Omental fat pad (tissue), 4 donors: ENCODE results near the gene OR10K2. TPM values are rescaled to one million over a fixed set of nuclear protein-coding genes. Genes with fewer than 3 reads are reported as not detected.

Source experiments
- ATAC-seq: fragments of 150-250 bp; one replicate; pipeline ENCODE4 v1.9.1; 2016; ENCODE audit warnings: mild to moderate bottlenecking, moderate library complexity; ENCODE audit not compliant: low FRiP score
- DNase-seq: peaks from one replicate; pipeline ENCODE4 v3.0.0-alpha.2; 2019; ENCODE audit warnings: low spot score
- total RNA-seq, 4 donors: library from RNA; depleted of rRNA; stranded (reverse); fragments of >200 nt; gene quantifications; one replicate each; pipeline ENCODE4 v1.1.0, GENCODE V29; 2016
- TF ChIP-seq, protein P1 (sequence below), 3 donors: fragments of 450-650 bp; IDR thresholded peaks; one replicate each; pipeline ENCODE4 v1.5.1; 2016 to 2017; ENCODE audit warnings: antibody characterized with exemption in 3 of 3, mild to moderate bottlenecking in 3 of 3, moderate library complexity in 2 of 3

OR10K2 gene
- total RNA-seq, 4 donors from 2014 or later = not detected

- ATAC-seq = no peak
- TF ChIP-seq, protein P1, sequence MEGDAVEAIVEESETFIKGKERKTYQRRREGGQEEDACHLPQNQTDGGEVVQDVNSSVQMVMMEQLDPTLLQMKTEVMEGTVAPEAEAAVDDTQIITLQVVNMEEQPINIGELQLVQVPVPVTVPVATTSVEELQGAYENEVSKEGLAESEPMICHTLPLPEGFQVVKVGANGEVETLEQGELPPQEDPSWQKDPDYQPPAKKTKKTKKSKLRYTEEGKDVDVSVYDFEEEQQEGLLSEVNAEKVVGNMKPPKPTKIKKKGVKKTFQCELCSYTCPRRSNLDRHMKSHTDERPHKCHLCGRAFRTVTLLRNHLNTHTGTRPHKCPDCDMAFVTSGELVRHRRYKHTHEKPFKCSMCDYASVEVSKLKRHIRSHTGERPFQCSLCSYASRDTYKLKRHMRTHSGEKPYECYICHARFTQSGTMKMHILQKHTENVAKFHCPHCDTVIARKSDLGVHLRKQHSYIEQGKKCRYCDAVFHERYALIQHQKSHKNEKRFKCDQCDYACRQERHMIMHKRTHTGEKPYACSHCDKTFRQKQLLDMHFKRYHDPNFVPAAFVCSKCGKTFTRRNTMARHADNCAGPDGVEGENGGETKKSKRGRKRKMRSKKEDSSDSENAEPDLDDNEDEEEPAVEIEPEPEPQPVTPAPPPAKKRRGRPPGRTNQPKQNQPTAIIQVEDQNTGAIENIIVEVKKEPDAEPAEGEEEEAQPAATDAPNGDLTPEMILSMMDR (IDR thresholded peaks at IDR 0.05) = no peak
These were observed 54.7 kb downstream of the OR10K2 start for GRCh38 chr1:158371188-158371953.

More at GRCh38 chr1:158371188-158371953, 54.7 kb downstream of the OR10K2 start:
- DNase-seq = no peak

Other genes with a start within 250 kb of the OR10K2 start
- 1 to 10 TPM in 3 of 4 donors, under 1 TPM in 1; 0.84 to 3.7 (median 3.1) TPM for gene CD1D, start 245.3 kb downstream of the OR10K2 start, total RNA-seq
- gene CD1A, start 171.8 kb downstream of the OR10K2 start, total RNA-seq = not detected
- gene CD1C, start 136.3 kb downstream of the OR10K2 start, total RNA-seq = under 1 TPM in 3 of 4 donors, not detected in 1; 0.74 to 0.96 (median 0.94) TPM
- gene CD1B, start 94.7 kb downstream of the OR10K2 start, total RNA-seq = under 1 TPM in 1 of 4 donors, not detected in 3; 0.38 TPM
- under 1 TPM in 1 of 4 donors, not detected in 3; 0.44 TPM for gene CD1E, start 72.3 kb downstream of the OR10K2 start, total RNA-seq
- not detected for gene OR10T2, start 26.8 kb downstream of the OR10K2 start, total RNA-seq
- not detected for gene OR10K1, start 35.6 kb upstream of the OR10K2 start, total RNA-seq
- not detected for gene OR10R2, start 46.0 kb upstream of the OR10K2 start, total RNA-seq
- gene OR6Y1, start 128.2 kb upstream of the OR10K2 start, total RNA-seq = not detected
- not detected for gene OR6P1, start 144.3 kb upstream of the OR10K2 start, total RNA-seq
- gene OR10X1, start 153.7 kb upstream of the OR10K2 start, total RNA-seq = not detected
- not detected for gene OR10Z1, start 179.0 kb upstream of the OR10K2 start, total RNA-seq